ENCODE measurements around the gene PTPA. TPM values are rescaled to one million over a fixed set of nuclear protein-coding genes. Genes with fewer than 3 reads are reported as not detected.

The PTPA gene
- total and polyA plus RNA-seq, 9 of the 15 experiments (the other 6 are each of a cell fraction or from before 2014, with no cell fraction given): 1.7 to 121 (median 72.6) TPM

GRCh38 chr9:129080601-129081387 is 30.4 kb upstream of the PTPA start, which contains the start of gene DOLPP1 (continued):
- TF ChIP-seq MGA (IDR thresholded peaks at IDR 0.05): no peak
- TF ChIP-seq NR2F6 (CRISPR knock-in tag; IDR thresholded peaks at IDR 0.05): no peak
- peak; percentile 90 for TF ChIP-seq POLR2B (IDR thresholded peaks at IDR 0.05; ENCODE audit: low read depth, partially characterized antibody)
- TF ChIP-seq TAF1 (IDR thresholded peaks at IDR 0.05; ENCODE audit: control insufficient read depth, extremely low read depth, insufficient read depth, low read length, severe bottlenecking): peak; percentile 83
- peak; percentile 41; the same call in 1 of the 2 replicates for TF ChIP-seq SMAD3 (CRISPR knock-in tag; conservative IDR thresholded peaks at IDR 0.05)
- TF ChIP-seq MIER1 (IDR thresholded peaks at IDR 0.05; ENCODE audit: low read depth): no peak
- peak; percentile 33 to 61; a peak in 1 of 4 replicates for TF ChIP-seq RCOR1 (IDR thresholded peaks at IDR 0.05; ENCODE audit: borderline replicate concordance in 1 of 2, low read depth in 2 of 2, low read length in 2 of 2)
- TF ChIP-seq ZNF12 (CRISPR knock-in tag; IDR thresholded peaks at IDR 0.05): no peak
- TF ChIP-seq MAX (CRISPR knock-in tag; IDR thresholded peaks at IDR 0.05): peak; percentile 65; the same call in 1 of the 2 replicates
- 0 out of 2 replicates have a peak, but pooled peaks have one; percentile 98 for TF ChIP-seq BCOR (IDR thresholded peaks at IDR 0.05)
- peak in 1 of 2 experiments; percentile 60 for TF ChIP-seq E2F6 (IDR thresholded peaks at IDR 0.05; ENCODE audit: borderline replicate concordance in 1 of 2, extremely low read depth in 1 of 2, insufficient read depth in 1 of 2, insufficient read length in 1 of 2, low read depth in 1 of 2, low read length in 1 of 2, poor library complexity in 1 of 2, severe bottlenecking in 1 of 2)
- TF ChIP-seq TFAP4 (CRISPR knock-in tag; IDR thresholded peaks at IDR 0.05; ENCODE audit: borderline replicate concordance): peak; percentile 93
